ENCODE data around the gene REC114. TPM values are rescaled to one million over a fixed set of nuclear protein-coding genes. Genes with fewer than 3 reads are reported as not detected.

Gene REC114
- total and polyA plus RNA-seq, 2 experiments from 2014 or later = 2.3 to 2.8 TPM

DNA sequence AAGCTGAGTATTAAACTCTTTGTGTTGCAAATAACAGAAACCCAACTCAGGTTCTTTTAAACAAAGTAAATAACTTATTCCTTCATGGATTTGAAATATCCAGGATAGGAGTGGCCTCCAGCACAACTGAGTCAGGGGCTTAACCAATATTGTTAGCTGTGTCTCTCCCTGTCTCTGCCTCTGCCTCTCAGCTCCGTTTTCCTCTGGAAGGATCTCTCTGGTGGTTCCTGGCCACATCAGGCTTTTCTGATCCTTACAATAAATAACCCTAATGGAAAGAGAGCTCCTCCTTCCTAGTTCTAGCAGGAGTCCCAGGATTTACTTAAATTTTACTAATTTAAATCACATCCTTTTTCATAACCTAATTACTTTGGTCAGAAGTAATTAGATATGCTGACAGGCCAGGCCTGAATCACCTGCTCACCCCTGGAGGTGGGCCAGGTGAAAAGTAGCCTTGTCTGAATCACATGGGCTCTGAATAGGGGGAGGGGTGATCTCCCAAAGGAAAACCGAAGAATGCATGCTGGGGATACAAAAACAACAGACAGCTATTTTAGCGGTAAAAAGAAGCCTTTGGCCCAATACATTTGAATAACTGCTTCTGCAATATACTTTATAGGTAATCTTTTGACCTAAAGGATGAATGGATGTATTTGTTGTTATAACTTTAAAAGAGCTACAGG is 75.4 kb downstream of the REC114 start:
- peak in 1 of 2 donors; percentile 15 for DNase-seq (ENCODE audit: low read depth in 1 of 2, low spot score in 1 of 2)
- TF ChIP-seq CTCF (IDR thresholded peaks at IDR 0.05; ENCODE audit: low read depth, low read length) = no peak
- H3K4me3 ChIP-seq = no peak overlapping the region
- peaks cover 57% of the 10 kb centered on the region for H3K4me1 ChIP-seq (ENCODE audit: low read depth)
- no peaks in the 10 kb centered on the region for H3K36me3 ChIP-seq
- H3K9me3 ChIP-seq (ENCODE audit: low read depth) = no peaks in the 10 kb centered on the region
- H3K27ac ChIP-seq = peak overlapping the region; percentile 90
- H3K27me3 ChIP-seq = no peaks in the 10 kb centered on the region

GRCh38 chr15:73518876-73519733 is 76.1 kb downstream of the REC114 start:
- DNase-seq (ENCODE audit: low read depth in 1 of 2, low spot score in 1 of 2) = no peak
- Histone ChIP-seq H3K4me1 (ENCODE audit: low read depth) (peaks cover 57% of the 10 kb centered on the region), H3K27me3 (no peaks in the 10 kb centered on the region), H3K27ac (peak overlapping the region; percentile 90), H3K9me3 (ENCODE audit: low read depth) (no peaks in the 10 kb centered on the region), H3K4me3 (no peak overlapping the region), H3K36me3 (no peaks in the 10 kb centered on the region)
- TF ChIP-seq CTCF (IDR thresholded peaks at IDR 0.05; ENCODE audit: low read depth, low read length) = no peak

DNA sequence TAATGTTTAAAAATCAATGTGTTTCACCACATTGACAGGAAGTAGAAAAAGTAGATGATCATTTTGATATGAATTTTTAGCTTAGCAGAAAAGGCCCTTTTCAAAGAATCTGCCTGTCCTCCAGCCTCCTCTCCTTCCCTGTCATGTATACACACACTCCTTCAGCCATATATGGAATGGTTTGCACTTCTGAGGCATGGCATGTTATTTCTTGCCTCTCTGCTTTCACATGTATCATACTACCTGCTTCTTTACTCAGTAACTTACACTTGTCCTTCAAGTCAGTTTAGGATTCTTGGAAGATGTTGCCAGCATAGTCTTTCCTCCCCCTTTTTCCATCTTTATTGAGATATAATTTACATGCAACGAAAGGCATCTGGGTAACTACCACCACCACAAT is 79.0 kb downstream of the REC114 start:
- no peak for TF ChIP-seq CTCF (IDR thresholded peaks at IDR 0.05; ENCODE audit: low read depth, low read length)
- Histone ChIP-seq H3K27ac (peak overlapping the region; percentile 34), H3K4me3 (no peak overlapping the region), H3K36me3 (no peaks in the 10 kb centered on the region), H3K9me3 (ENCODE audit: low read depth) (no peaks in the 10 kb centered on the region), H3K4me1 (ENCODE audit: low read depth) (peaks cover 40% of the 10 kb centered on the region), H3K27me3 (no peaks in the 10 kb centered on the region)
- DNase-seq (ENCODE audit: low read depth in 1 of 2, low spot score in 1 of 2) = peak in 1 of 2 donors; percentile 17

GRCh38 chr15:73524919-73525318 is 82.0 kb downstream of the REC114 start:
- Histone ChIP-seq H3K36me3 (no peaks in the 10 kb centered on the region), H3K4me3 (no peak overlapping the region), H3K4me1 (ENCODE audit: low read depth) (peaks cover 31% of the 10 kb centered on the region), H3K9me3 (ENCODE audit: low read depth) (no peaks in the 10 kb centered on the region), H3K27ac (no peak overlapping the region), H3K27me3 (no peaks in the 10 kb centered on the region)
- no peak for DNase-seq (ENCODE audit: low read depth in 1 of 2, low spot score in 1 of 2)
- no peak for TF ChIP-seq CTCF (IDR thresholded peaks at IDR 0.05; ENCODE audit: low read depth, low read length)

DNA sequence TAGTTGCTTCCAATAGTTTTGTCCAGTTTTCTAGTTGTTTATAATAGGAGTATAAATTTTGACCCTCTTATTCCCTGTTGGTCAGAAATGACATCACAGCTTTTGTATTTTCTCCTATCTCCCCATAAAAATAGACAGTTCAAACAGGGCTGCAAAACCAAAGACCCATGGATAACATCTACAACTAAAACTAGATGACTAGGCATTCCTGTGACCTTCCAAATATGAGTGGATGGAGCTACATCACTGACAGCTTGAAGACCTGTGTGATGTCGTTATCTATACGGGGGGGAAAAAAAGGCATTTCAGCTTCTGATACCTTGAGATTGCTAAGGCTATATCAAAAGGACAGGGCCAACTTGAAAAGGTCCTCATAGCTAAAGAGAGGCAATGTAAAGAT is 84.6 kb downstream of the REC114 start:
- no peak for DNase-seq (ENCODE audit: low read depth in 1 of 2, low spot score in 1 of 2)
- no peaks in the 10 kb centered on the region for H3K27me3 ChIP-seq

More for the DNA sequence above, 84.6 kb downstream of the REC114 start:
- peaks cover 19% of the 10 kb centered on the region for H3K4me1 ChIP-seq (ENCODE audit: low read depth)
- peak overlapping the region; percentile 41 for H3K27ac ChIP-seq
- no peak for TF ChIP-seq CTCF (IDR thresholded peaks at IDR 0.05; ENCODE audit: low read depth, low read length)
- H3K4me3 ChIP-seq = no peak overlapping the region
- no peaks in the 10 kb centered on the region for H3K36me3 ChIP-seq
- H3K9me3 ChIP-seq (ENCODE audit: low read depth) = no peaks in the 10 kb centered on the region

Data from cardiac muscle cell (in vitro differentiated cells and primary cell).